Measurements from ENCODE around the gene RNPS1. TPM values are rescaled to one million over a fixed set of nuclear protein-coding genes. Genes with fewer than 3 reads are reported as not detected.

RNPS1 gene
- total RNA-seq, 4 donors from 2014 or later: 101 to 127 (median 114) TPM

GRCh38 chr16:2277466-2278271 lies 9.7 kb upstream of the RNPS1 start:
- Histone ChIP-seq H3K9me3 (no peaks in the 10 kb centered on the region), H3K4me1 (peaks cover 0 to 6% (median 0%) of the 10 kb centered on the region in 4 donors), H3K4me3 (no peak overlapping the region), H3K36me3 (peaks cover 0 to 76% (median 0%) of the 10 kb centered on the region in 3 donors), H3K27me3 (no peaks in the 10 kb centered on the region), H3K27ac (no peak overlapping the region)
- DNase-seq (ENCODE audit: low spot score in 2 of 2): no peak
- WGBS, 2 donors: 86 to 89% methylated on average over 14 to 25 of the region's 25 CpGs
- no peak for TF ChIP-seq POLR2A (IDR thresholded peaks at IDR 0.05)
- TF ChIP-seq EP300 (IDR thresholded peaks at IDR 0.05): no peak
- TF ChIP-seq CTCF (IDR thresholded peaks at IDR 0.05): no peak

GRCh38 chr16:2276368-2277195 lies 8.7 kb upstream of the RNPS1 start:
- Histone ChIP-seq H3K27ac (no peak overlapping the region), H3K4me1 (peaks cover 0 to 9% (median 0%) of the 10 kb centered on the region in 4 donors), H3K9me3 (no peaks in the 10 kb centered on the region), H3K36me3 (peaks cover 0 to 73% (median 0%) of the 10 kb centered on the region in 3 donors), H3K4me3 (no peak overlapping the region), H3K27me3 (no peaks in the 10 kb centered on the region)
- TF ChIP-seq EP300 (IDR thresholded peaks at IDR 0.05) (no peak), CTCF (IDR thresholded peaks at IDR 0.05) (no peak), POLR2A (IDR thresholded peaks at IDR 0.05) (no peak)
- DNase-seq (ENCODE audit: low spot score in 2 of 2): no peak
- WGBS, 2 donors: 77 to 78% methylated on average over 26 of the region's 26 CpGs

GRCh38 chr16:2275476-2276367 lies 7.8 kb upstream of the RNPS1 start:
- no peak for DNase-seq (ENCODE audit: low spot score in 2 of 2)
- peaks cover 0 to 17% (median 0%) of the 10 kb centered on the region in 4 donors for H3K4me1 ChIP-seq
- H3K36me3 ChIP-seq: peaks cover 0 to 64% (median 0%) of the 10 kb centered on the region in 3 donors
- H3K27ac ChIP-seq: no peak overlapping the region
- no peaks in the 10 kb centered on the region for H3K27me3 ChIP-seq
- no peak overlapping the region for H3K4me3 ChIP-seq
- H3K9me3 ChIP-seq: no peaks in the 10 kb centered on the region
- TF ChIP-seq POLR2A (IDR thresholded peaks at IDR 0.05) (no peak), CTCF (IDR thresholded peaks at IDR 0.05) (no peak), EP300 (IDR thresholded peaks at IDR 0.05) (no peak)
- 72 to 80% methylated on average over 15 to 30 of the region's 30 CpGs for WGBS, 2 donors

- H3K9me3 ChIP-seq: no peaks in the 10 kb centered on the region
- H3K4me3 ChIP-seq: no peak overlapping the region
- no peaks in the 10 kb centered on the region for H3K27me3 ChIP-seq
- no peak for DNase-seq (ENCODE audit: low spot score in 2 of 2)
- TF ChIP-seq CTCF (IDR thresholded peaks at IDR 0.05): no peak
- TF ChIP-seq POLR2A (IDR thresholded peaks at IDR 0.05): no peak
- no peak for TF ChIP-seq EP300 (IDR thresholded peaks at IDR 0.05)
- H3K4me1 ChIP-seq: peaks cover 0 to 35% (median 11%) of the 10 kb centered on the region in 4 donors
- no peak overlapping the region for H3K27ac ChIP-seq
- 83 to 84% methylated on average over 8 to 10 of the region's 10 CpGs for WGBS, 2 donors
- H3K36me3 ChIP-seq: peaks cover 0 to 46% (median 0%) of the 10 kb centered on the region in 3 donors
Measured at GRCh38 chr16:2273931-2274330, 6.0 kb upstream of the RNPS1 start.
